Lower lobe of right lung (tissue), 2 donors: Measurements from ENCODE around the gene RAB10. TPM values are rescaled to one million over a fixed set of nuclear protein-coding genes. Genes with fewer than 3 reads are reported as not detected.

Experiments
- ATAC-seq, 2 donors: fragments of 200-7000 bp; cut with Tn5 transposase; one replicate each; pipeline ENCODE4 v1.9.1; 2020 to 2022; ENCODE audit warnings: mild to moderate bottlenecking in 2 of 2, moderate library complexity in 2 of 2
- DNase-seq: peaks from one replicate; pipeline ENCODE4 v3.0.0-alpha.2; 2020
- H3K27ac ChIP-seq: fragments of 200-600 bp; one replicate; pipeline ENCODE4 v1.8.0; 2022
- H3K27me3 ChIP-seq: fragments of 200-600 bp; one replicate; pipeline ENCODE4 v1.8.0; 2022; ENCODE audit warnings: low read depth
- H3K36me3 ChIP-seq: fragments of 200-600 bp; one replicate; pipeline ENCODE4 v1.8.0; 2022; ENCODE audit warnings: mild to moderate bottlenecking
- H3K4me1 ChIP-seq: fragments of 200-600 bp; one replicate; pipeline ENCODE4 v1.8.0; 2022
- H3K4me3 ChIP-seq: fragments of 200-600 bp; one replicate; pipeline ENCODE4 v1.8.0; 2022; ENCODE audit warnings: mild to moderate bottlenecking
- H3K9me3 ChIP-seq: fragments of 200-600 bp; one replicate; pipeline ENCODE4 v1.8.0; 2022
- CTCF ChIP-seq: fragments of 200-600 bp; IDR thresholded peaks from one replicate; pipeline ENCODE4 v1.8.0; 2022; ENCODE audit warnings: antibody characterized with exemption, mild to moderate bottlenecking
- intact Hi-C: fragments of 100-400 bp; cut with DNase I; formaldehyde crosslinking; loops from one replicate; pipeline ENCODE4 v1.11.0; 2022
- total RNA-seq: library from RNA; stranded (reverse); fragmentation: NEBNext Ultra II Directional; extraction: Animal tissue kit (Norgen Biotek cat#: 25700); gene quantifications from one replicate; pipeline ENCODE4 v1.2.1, GENCODE V29; 2021
- donor health status: DM: no; HTN: yes; CAD: no; lungs with severe emphysema.

RAB10 gene
- total RNA-seq, 1 donor from 2014 or later = 113 TPM

DNA sequence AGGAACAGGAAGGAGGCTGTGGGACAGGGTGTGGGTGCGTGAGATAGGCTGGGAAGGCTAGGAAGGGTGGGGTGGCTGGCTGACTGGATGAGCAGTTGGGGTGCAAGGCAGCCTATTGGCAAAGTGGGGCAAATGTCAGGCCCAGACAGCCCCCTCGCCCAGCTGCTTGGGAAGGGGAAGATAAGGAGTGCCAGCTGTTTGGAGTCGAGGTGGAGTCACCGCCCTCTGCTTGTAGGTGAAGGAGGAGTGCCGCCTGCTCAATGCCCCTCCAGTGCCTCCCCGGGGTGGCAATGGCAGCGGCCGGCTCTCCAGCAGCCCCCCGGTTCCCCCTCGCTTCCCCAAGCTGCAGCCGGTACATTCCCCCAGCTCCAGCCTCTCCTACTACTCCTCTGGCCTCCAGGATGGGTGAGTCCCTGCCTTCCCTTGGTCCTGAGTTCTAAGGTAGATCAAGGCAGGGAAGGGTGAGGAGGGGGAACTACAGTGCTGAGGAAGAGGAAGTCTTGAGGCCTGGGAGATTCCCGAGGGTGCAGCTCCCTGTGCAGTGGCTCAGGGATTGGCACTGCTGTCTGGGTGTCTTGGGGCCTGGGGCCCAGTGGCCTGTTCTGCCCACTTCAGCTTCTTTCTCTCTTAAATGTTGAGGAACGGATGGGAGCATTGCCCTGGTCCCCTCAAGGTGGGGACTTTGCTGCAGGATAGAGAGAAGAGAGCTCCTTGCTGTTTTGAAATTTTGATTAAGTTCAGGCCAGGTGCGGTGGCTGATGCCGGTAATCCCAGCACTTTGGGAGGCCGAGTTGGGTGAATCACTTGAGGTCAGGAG lies 152.3 kb downstream of the RAB10 start:
- ATAC-seq (no peak), DNase-seq (no peak)
- H3K4me3 ChIP-seq = no peak overlapping the region
- no peak overlapping the region for H3K27ac ChIP-seq
- intact Hi-C loops = no loop called here
- H3K27me3 ChIP-seq = peaks cover 3% of the 10 kb centered on the region
- peaks cover 12% of the 10 kb centered on the region for H3K36me3 ChIP-seq
- no peaks in the 10 kb centered on the region for H3K9me3 ChIP-seq
- H3K4me1 ChIP-seq = no peaks in the 10 kb centered on the region
- TF ChIP-seq CTCF = no peak

Other genes with a start within 250 kb of the RAB10 start
- 39.3 TPM for gene ASXL2, start 155.6 kb upstream of the RAB10 start, total RNA-seq
- gene KIF3C, start 51.6 kb upstream of the RAB10 start, total RNA-seq = 6.0 TPM
- gene GAREM2, start 139.0 kb downstream of the RAB10 start, total RNA-seq = 2.0 TPM
- gene HADHA, start 210.5 kb downstream of the RAB10 start, total RNA-seq = 130 TPM
- 119 TPM for gene HADHB, start 210.9 kb downstream of the RAB10 start, total RNA-seq